Femur (tissue), 1 donor: Measurements from ENCODE around the gene ZNG1A.
"Not testable (repeated sequence)": the region's sequence is repeated elsewhere in the genome, so short reads cannot be mapped to it uniquely, and the experiment has no call there.

Experiments used
- DNase-seq: peaks from one replicate; pipeline ENCODE4 v3.0.0-alpha.2; 2017

The ZNG1A gene

DNA sequence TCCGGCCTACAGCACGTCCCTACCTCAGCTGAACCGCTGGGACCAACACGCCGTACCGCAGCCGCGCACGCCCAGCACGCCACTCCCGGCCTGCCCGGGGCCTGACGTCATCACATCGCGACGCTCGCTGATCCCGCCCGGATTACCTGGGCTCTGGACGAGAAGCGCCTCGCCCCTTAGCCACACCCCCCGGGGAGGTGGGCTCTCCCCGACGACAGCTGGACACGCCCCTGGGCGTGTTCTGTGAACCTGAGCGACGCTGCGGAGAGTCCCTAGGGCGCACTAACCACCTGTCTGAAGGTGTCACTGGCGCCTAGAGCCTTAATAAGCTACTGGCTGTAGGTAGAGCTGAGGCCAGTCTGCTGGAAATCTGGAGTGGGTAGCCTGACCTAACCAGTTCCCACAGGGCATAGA is at the start of gene ZNG1A:
TSS of gene ZNG1A (minus strand) at position 87 of the 414 bp plus-strand sequence. CDS start 87 bp downstream, outside the sequence.
- DNase-seq, result peak; percentile 53

DNA sequence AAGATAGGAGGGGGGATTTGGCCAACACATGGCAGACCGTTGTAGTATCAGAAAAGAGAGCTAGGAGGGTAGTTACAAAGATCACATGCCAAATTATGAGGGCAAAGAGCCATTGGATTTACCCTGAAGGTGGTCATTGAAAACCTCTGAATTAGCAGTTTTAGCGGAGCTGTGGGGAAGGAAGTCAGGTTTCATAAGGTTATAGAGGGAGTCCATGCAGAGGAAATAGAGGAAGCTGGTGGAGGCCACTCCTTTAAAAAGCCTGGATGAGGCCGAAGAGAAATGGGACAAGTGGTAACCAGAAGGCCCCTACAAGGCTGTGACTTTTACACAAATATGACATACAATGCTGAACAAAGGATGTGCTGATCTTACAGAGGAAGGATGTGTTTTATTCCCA is 49.0 kb upstream of the ZNG1A start:
- DNase-seq, result no peak

DNA sequence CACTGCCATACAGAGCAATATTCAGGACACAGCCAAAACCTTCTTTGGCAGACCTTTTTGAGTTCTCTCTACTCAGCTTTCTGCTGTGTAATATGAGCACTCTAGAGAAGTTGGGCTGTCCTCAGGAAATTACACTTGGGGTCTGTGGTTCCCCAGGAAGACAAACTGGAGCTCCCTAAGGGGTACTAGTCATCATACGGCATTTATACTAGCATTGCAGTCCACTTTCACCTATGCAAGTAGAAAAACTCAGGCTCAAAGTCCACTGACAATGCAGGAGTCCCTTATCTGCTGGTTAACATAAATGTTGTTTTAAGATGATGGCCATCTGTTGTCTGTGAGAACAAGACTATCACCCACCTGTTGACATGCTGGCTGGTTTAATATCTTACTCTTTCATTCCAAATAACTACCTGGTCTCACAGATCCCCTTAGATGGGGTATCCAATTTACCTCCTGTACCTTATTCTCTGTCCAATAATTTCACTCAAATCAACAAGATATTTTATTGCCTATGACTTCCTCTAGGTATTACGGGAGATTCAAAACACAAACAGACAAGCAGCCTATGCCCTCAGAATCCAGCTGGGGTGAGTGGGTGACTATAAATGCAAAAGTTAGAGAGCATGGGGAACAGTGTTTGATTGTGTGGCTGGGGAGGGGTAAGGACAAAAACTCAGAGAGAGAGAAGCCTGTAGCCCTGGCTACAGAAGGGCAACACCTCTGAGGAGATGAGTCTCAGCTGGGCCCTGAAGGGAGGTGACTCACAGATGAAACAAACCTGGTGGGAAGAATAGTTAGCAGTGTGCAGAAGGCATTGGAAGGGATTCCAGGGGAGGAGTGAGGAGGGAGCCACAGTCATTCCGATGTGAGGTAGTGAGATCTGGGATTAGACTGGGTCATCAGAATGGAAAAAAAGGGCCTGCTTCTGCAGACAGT is 46.0 kb upstream of the ZNG1A start:
- no peak for DNase-seq

DNA sequence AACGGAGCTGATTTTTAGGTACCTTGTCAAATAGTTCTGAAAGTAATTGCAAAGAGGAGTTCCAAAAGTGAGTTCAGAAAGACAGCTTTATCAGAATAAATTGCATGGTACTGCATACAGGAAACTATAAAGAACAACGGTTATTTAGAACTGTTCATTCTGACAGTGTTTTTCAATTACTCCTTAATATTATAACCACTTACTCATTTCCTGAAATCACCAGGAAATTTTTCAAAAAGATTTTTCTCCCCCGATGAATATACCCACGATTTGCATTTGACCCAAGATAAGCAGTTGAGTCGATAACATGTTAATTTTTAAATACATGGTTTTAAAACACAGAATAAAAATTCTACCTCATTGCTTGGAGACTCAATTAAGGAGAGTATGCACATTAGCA is 45.2 kb upstream of the ZNG1A start:
- DNase-seq, result no peak

DNA sequence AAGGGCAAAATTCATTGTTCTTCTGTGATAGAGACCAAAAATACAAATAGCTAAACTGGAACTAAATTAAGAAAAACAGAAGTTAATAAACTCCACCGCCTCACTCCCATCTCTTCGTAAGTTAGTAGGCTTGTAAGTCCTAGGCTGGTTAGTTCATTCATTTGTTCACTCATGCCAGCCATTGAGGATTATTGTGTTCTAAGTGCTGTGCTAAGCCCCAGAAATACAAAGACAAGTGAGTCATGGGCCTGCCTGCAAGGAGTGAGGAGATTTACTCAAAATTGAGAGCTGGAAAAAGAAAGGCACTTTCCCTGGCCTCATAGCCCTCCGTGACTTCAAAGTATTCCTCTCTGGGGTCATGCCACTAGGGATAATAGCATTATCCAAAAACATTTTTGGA is 44.3 kb upstream of the ZNG1A start:
- no peak for DNase-seq

DNA sequence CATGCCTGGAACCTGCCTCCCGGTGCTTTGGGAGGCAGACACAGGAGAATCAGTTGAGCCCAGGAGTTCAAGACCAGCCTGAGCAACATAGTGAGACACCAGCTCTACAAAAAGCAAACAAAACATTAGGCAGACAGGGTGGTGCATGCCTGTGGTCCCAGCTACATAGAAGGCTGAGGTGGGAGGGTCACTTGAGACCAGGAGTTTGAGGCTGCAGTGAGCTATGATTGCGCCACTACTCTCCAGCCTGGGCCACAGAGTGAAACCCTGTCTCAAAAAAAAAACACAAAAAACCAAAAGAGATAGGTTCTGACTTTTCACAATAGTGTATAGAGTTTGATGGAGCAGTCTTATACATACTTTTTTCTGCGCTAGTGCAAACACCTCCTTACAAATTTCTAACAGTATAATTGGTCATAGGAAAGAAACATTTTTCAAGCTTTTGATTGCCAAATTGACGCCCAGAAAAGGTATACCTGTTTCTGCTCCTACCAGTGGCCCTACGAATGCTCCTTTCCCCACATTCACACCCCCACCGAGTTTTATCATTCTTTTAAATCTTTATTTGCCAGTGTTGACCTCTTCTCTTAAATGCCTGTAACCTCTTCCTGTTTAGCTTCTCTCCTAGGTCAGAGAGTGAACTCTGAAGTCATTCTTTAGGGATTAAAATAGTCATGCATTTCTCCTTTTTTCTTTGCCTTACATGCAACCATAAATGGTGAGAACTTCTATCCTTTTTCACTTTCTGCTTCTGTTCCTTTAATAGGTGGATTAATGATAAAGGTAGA is 43.3 kb upstream of the ZNG1A start:
- no peak for DNase-seq

DNA sequence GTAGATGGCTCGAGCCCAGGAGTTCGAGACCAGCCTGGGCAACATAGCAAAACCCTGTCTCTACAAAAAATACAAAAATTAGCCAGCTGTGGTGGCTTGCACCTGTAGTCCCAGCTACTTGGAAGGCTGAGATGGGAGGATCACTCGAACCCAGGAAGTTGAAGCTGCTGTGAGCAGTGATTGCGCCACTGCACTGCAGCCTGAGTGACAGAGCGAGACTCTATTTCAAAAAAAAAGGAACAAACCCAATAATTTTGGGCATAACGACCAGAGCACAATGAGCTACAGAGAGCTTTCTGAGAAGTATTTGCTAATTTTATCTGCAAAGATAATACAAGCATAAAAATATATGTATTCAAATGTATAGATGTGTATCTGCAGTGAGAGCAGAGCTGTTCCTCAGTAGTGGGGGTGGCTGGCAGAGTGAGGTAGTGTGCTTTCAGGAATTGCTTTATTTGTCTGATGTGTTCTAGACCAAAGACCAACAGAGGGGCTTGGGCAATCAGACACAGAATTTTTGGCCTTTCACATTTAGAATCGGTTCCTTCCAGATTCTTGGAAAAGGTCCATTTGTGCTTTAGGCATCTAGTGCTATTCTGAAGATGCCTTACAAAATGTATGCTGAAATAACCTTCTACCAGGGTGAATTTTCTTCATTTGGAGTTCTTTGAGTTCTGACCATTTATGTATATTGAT is 41.0 kb upstream of the ZNG1A start:
- DNase-seq, result no peak

DNA sequence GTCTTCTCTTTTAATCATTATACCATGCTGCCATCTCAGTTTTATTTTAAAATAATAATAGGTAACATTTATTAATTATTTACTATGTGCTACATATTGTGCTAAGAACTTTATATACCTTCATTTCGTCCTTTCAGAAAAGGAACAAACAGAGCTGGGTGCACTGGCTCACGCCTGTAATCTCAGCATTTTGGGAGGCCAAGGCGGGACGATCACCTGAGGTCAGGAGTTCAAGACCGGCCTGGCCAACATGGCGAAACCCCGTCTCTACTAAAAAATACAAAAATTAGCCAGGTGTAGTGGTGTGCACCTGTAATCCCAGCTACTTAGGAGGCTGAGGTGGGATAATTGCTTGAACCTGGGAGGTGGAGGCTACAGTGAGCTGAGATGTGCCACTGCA is 40.2 kb upstream of the ZNG1A start:
- not testable (repeated sequence) for DNase-seq

DNA sequence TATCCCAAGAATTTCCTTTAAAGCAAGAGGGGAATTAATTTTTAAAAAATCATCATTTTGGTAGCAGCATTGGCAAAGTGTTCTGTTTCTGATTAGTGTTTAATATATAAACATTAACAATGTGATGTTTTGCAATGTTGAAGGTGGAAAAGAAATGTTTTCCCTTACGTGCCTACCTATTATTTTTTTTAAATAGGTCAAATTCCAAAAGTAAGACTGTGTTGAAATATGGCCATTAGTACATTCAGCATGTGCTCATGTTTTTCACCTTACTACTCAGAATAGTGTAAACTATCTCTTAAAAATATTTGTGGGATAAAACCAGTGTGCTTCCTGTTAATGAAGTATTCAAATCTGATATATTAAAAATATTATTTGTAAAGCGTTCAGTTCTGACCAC is 39.1 kb upstream of the ZNG1A start:
- no peak for DNase-seq

DNA sequence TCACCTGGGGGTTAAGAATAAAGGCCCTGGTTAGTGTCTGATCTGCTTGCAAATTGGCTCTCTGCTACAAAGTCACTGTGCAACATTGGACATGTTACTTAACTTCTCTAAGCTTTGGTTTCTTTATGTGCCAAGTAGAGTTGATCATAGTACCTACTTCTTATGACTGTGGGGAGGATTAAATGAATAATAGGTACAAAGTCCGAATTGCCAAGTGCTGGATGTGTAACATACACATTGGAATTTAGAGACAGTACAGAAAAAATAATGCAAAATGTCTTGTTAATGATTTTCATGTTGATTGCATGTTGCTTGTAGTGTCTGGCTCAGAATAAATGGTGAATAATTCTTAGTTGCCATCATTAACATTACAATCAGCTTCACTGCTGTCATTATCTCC is 38.0 kb upstream of the ZNG1A start:
- DNase-seq, result no peak

DNA sequence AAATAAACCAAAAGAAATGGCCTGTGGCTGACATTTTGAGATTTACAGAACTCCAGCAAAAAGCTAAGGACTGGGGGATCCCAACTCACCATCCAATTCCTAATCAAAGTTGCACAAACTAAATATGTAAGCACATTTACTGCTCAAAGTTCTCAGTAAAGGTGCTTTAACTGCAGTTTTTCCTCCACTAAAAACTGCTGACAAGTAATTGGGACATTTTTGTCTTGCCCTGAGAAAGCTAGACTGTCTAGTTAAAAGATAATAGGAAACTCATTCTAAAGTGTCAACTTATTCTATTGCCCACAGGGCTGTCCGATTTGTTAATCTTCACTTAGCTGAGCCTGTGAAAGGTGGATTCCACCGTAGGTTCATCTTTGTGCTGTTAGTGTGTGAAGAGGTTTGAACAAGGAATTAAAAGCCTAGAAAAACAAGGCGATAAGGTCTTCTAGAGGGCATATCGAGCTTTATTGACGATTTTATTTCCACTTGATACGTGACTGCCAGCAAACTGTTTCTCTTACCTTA is 36.8 kb upstream of the ZNG1A start:
- DNase-seq, result no peak

DNA sequence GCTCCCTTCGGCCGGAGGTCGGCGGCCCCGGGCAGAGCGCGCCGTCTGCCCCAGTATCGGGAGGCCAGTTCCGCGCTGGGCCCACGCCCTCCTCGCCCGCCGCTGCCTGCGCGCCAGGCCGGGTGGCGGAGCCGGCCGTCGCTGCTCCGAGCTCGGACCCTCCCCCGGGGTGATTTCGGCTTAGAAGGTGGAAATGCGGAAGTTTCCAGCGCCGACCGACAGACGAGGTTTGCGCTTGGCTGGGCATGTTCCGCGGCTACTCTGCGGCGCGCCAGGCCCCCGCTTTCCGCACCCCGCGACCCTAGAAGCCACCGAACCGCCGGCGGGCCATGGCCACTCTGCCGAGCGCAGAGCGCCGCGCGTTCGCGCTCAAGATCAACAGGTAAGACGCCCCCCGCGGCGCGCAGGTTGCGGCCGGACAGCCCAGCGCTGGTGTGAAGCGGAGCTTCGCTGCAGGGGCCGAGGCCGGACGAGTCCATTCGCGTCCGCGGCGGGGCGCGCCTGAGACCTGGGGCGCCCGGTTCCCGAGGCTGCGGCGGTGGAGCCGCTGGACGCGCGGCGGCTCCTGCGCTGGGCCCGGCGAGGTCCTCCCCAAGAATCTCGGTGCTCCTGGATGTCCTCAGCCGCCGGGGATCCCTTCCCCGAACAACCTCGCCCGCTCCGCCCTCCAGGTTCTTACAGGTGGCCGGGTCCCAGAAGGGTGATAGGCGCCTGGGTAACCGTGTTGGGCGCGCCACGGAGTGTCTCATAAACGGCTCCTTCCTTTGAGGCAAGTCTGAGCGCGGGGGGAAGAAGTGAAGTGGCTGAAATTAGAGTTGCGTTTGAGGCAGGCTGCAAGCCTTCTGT is 36.0 kb upstream of the ZNG1A start, which contains the start of gene DOCK8:
TSS of gene DOCK8 (plus strand) at position 218 of the 846 bp plus-strand sequence. CDS start at position 330, 112 bp downstream.
- DNase-seq, result peak; percentile 68

DNA sequence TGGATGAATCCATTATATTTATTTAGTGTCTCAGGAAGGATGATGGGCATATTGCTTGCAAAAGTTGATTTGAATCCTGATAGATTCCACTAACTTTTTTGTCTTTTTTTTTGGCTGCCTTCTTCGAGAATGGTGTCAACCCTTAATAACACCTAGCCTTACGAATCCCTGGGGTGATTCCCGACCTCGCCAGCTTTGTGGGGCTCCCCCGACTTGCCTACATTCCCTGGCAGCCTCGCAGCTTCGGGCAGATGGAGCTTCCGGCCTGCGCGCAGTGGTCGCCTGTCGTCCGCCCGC is 35.4 kb upstream of the ZNG1A start:
- DNase-seq, result no peak

DNA sequence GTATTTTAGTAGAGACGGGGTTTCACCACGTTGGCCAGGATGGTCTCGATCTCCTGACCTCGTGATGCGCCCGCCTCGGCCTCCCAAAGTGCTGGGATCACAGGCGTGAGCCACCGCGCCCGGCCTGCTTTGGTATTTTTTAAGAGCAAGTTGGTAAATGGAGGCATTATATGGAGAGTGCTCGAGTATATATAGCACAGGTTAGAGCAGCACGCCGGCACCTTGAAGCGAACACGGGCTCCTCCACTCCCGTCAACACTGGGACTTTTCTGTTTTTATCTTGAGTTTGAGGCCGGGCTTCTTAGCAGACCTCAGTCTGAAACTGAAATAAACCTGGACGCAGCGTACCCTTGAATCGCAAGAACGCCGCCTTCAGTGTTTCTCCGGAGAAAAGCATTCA is 35.0 kb upstream of the ZNG1A start:
- DNase-seq, result not testable (repeated sequence)

DNA sequence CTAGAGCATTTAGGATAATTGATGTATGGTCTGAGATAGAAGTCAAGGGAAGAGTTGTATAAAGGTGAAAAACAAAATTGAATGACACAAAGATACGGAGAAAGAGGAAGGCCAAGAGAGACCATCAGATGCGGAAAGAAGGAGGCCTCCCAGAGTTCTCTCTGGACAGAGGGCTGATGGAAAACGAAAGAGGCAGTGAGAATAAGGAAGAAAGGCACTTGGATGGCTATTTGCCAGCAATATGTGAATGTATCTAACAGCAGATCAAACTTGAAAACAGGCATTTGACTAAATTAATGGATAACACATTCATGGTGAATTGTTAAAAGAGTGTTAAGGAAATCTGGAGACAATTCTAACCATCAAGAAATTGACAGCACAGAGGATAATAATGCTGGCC is 33.4 kb upstream of the ZNG1A start:
- no peak for DNase-seq

DNA sequence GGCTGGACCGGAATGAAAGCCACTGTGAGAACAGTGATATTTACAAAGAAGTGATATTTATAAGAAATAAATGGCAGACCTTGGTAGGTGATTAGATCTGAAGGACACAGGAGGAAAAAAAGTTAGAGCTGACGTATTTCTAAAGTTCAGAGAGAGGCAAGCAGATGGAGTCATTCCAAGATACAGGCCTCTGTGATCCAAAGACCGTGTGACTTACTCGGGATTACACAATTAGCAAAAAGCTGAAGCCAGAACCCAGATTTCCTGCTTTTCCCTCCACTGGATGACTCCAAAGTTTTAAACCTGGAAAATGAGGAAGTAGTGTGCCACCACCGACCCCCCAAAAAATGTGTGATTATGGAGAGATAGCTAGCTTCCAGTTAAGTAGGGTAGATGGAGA is 32.7 kb upstream of the ZNG1A start:
- DNase-seq, result no peak

DNA sequence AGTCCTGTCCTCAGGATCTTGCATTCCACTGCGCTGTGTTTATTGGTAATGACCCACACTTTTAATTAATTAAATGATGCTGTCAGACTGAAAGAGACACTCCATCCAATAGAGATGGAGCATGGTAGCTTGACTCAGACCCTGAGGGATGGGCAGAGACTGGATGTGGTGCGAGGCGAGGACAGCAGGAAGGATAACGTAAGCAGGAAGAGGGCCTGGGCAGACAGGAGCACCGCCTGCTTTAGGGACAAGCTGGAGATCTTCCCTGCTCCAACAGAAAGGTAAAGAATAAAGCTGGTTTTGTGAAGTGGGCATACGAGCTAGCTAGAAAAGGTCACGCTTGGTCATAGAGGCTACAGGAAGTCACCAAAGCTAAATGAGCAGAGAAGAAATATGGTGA is 32.2 kb upstream of the ZNG1A start:
- no peak for DNase-seq

DNA sequence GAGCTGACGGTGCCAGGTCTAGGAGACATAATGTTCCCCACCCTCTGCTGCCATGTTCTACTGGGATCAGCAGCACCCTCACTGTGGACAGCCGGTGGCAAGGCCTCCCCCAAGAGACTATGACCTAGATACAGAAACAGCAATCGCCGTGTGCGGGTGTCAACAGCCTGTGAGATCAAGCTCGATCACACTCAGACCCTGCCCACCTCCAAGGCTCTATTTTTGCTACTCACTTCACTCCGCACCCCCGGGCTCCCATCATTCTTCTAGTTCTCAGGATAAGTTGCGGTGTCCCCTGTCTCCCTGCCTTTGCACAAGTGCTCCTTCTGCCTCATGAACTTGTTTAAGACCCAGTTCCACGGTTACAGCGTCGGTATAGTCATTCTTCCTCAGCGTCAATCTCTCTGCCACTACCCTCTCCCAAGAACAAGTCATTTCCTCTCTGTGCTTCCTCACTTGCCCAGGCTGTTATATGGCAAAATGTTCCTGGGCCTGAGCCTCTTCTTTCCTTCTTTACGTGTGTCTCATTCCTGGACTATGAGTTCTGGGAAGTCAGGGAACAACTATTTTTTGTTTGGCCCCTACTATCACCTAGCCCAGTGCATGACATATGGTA is 30.4 kb upstream of the ZNG1A start:
- DNase-seq, result no peak

DNA sequence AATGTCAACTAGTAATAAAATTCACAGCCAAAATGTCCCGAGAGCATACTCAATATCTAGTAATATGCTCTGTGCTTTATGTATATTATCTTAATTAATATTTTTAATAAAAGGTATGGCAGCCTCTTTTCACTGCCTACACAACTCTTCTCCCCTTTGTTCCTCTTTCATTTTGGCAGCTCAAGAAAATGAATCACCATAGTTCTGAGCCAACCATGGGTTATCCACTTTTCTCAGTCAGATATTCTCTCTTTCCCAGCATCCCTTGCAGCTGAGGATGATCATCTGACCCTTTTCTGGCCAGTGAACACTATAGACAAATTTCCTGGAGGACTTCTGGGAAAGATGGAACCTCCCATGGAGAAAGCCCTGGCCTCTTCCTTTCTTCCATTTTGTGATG is 27.6 kb upstream of the ZNG1A start:
- DNase-seq, result no peak

DNA sequence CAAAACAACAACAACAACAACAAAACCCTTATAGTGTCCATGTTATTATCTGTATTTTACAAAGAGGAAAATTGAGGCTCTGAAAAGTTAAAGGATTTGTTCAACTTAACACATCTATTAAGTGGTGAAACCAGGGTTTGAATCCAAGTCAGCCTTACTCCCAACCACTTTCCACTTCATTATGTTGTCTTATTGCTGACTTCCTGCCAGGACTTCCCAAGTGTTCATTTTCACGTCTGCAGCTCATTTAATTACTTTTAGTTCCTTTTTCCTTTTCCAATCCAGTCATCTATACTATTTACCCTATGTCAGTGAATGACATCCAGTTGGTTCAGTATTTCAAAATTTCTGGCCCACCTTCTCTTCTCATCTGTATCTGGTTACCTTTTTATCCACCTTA is 20.7 kb upstream of the ZNG1A start:
- DNase-seq, result not testable (repeated sequence)

DNA sequence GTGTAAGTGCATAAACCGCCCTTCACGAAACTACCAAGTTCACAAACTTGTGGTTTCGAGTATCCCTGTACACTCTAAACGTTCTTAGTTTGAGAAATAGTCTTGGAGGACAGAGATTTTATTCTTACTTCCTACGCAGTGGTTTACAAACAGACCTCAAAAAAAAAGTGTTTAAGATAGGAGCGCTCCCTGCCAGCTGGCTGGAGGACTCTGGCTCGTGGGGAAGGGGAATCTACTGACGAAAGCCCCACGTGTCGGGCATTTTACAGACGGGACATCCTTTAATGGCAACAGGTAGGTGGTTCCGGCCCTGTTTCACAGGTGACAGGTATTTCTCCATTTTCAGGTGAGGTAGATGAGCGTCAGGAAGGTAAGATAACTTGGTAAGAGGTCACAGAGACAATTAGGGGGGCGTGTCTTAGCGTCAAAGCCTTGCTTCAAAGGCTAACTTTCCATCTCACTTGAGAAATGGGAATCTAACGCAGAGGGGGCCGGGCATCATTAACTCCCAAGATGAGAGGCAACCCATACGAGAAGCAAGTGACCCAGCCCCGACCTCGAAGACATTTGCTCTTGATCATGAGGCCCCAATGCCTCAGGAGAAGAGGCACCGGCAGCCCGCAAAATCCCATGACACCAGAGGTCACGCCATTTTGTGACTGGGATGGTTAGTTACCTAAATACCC is 573 bp downstream of the ZNG1A start:
- not testable (repeated sequence) for DNase-seq
